Transverse colon (tissue), 4 donors: ENCODE measurements around the gene TYROBP. TPM values are rescaled to one million over a fixed set of nuclear protein-coding genes. Genes with fewer than 3 reads are reported as not detected.

Source experiments
- DNase-seq: peaks from one replicate; pipeline ENCODE4 v3.0.0-alpha.2; 2019
- H3K27ac ChIP-seq, 4 donors: fragments of 200-600 bp; sonication (generic); 2 replicates each; pipeline ENCODE4 v1.5.1; 2016 to 2018; ENCODE audit warnings: inconsistent platforms in 4 of 4
- H3K27me3 ChIP-seq: fragments of 200-600 bp; sonication (generic); 2 replicates; pipeline ENCODE4 v1.5.1; 2017; ENCODE audit warnings: inconsistent platforms
- H3K36me3 ChIP-seq, 4 donors: fragments of 200-600 bp; sonication (generic); 2 replicates each; pipeline ENCODE4 v1.5.1; 2017 to 2019; ENCODE audit warnings: inconsistent platforms in 4 of 4
- H3K4me1 ChIP-seq, 4 donors: fragments of 200-600 bp; sonication (generic); 2 replicates each; pipeline ENCODE4 v1.5.1; 2017 to 2020; ENCODE audit warnings: inconsistent platforms in 4 of 4
- H3K4me3 ChIP-seq, 4 donors: fragments of 200-600 bp; sonication (generic); 1 replicate in 1 of 4; 2 replicates in 3 of 4; pipeline versions ENCODE4 v1.5.1 to v1.6.1; 2017 to 2019; ENCODE audit warnings: inconsistent platforms in 4 of 4
- H3K9me3 ChIP-seq, 2 donors: fragments of 200-600 bp; sonication (generic); 2 replicates each; pipeline ENCODE4 v1.5.1; 2017 to 2019; ENCODE audit warnings: inconsistent platforms in 2 of 2
- CTCF ChIP-seq, 5 experiments: fragments of 200-600 bp in 3 of 5; fragments of 450-650 bp in 2 of 5; sonication (generic) in 3 of 5; IDR thresholded peaks; 1 replicate in 2 of 5; 2 replicates in 3 of 5; pipeline ENCODE4 v1.5.1; 2016 to 2017; ENCODE audit warnings: antibody characterized with exemption in 5 of 5, inconsistent platforms in 3 of 5, mild to moderate bottlenecking in 2 of 5, moderate library complexity in 1 of 5
- EP300 ChIP-seq: sonication (generic); formaldehyde crosslinking; IDR thresholded peaks from one replicate; pipeline ENCODE4 v1.6.1; 2017; ENCODE audit warnings: antibody characterized with exemption, low read depth
- POLR2A ChIP-seq: fragments of 450-650 bp; IDR thresholded peaks from one replicate; pipeline ENCODE4 v1.6.1; 2016; ENCODE audit warnings: antibody characterized with exemption, mild to moderate bottlenecking, moderate library complexity
- POLR2AphosphoS5 ChIP-seq, 3 donors: sonication (generic); formaldehyde crosslinking; IDR thresholded peaks; one replicate each; pipeline ENCODE4 v1.6.1; 2016; ENCODE audit warnings: antibody characterized with exemption in 3 of 3
- WGBS, 2 donors: methylation state at CpG; one replicate each; pipeline ENCODE4 v1.1.5; 2018; ENCODE audit warnings: low coverage in 1 of 2; 5-methylcytosine and 5-hydroxymethylcytosine counted together
- in situ Hi-C, 4 donors: fragments of 200-750 bp; cut with MboI; loops; one replicate each; pipeline versions ENCODE4 v1.15.0 to v1.15.1; 2017; ENCODE audit warnings: low sequenced_read_pairs in 3 of 4, low pct_ligation_motif_present in 1 of 4, low pct_unique_long_range_greater_than_20kb in 1 of 4
- intact Hi-C: fragments of 100-400 bp; cut with DNase I; formaldehyde crosslinking; loops from one replicate; pipeline ENCODE4 v1.15.1; 2023; ENCODE audit warnings: low total_unique reads
- total RNA-seq, 4 donors: library from RNA; depleted of rRNA; stranded (reverse); fragments of >200 nt; gene quantifications; one replicate each; pipeline ENCODE4 v1.1.0, GENCODE V29; 2016

The TYROBP gene
- total RNA-seq, 4 donors from 2014 or later, result 25.6 to 81.5 (median 52.2) TPM

GRCh38 chr19:35931161-35931873 is 23.2 kb upstream of the TYROBP start:
- intact Hi-C loops, result loop anchor here (5.0 to 10.0 kb wide), 2 partner anchors 49 to 187 kb away; partner anchors contain the start of genes IGFLR1, LIN37, PSENEN and U2AF1L4
- no peaks in the 10 kb centered on the region for H3K36me3 ChIP-seq
- peak overlapping the region; percentile 78 to 84 (median 83) for H3K27ac ChIP-seq
- H3K4me1 ChIP-seq, result peaks cover 6 to 22% (median 13%) of the 10 kb centered on the region in 4 donors
- no peaks in the 10 kb centered on the region for H3K27me3 ChIP-seq
- in situ Hi-C loops, result loop anchor here (5.0 to 10.0 kb wide), 3 partner anchors 47 to 237 kb away; no protein-coding TSS in a partner anchor
- H3K9me3 ChIP-seq, result no peaks in the 10 kb centered on the region
- TF ChIP-seq CTCF (IDR thresholded peaks at IDR 0.05) (peak; percentile 65 to 96 (median 80)), POLR2A (peak; percentile 82), EP300 (no peak), POLR2AphosphoS5 (IDR thresholded peaks at IDR 0.05) (peak; percentile 90 to 96 (median 93))
- peak overlapping the region in 2 of 4 donors; percentile 10 to 33 for H3K4me3 ChIP-seq
- 0 to 1% methylated on average over 1 to 43 of the region's 47 CpGs for WGBS, 2 donors
- DNase-seq, result peak; percentile 100

GRCh38 chr19:35929876-35930275 is 21.8 kb upstream of the TYROBP start:
- WGBS, 2 donors, result 38 to 48% methylated on average over 2 of the region's 2 CpGs
- H3K9me3 ChIP-seq, result no peaks in the 10 kb centered on the region
- peak overlapping the region in 3 of 4 donors; percentile 78 to 84 (median 83) for H3K27ac ChIP-seq
- TF ChIP-seq CTCF (IDR thresholded peaks at IDR 0.05) (no peak), POLR2AphosphoS5 (IDR thresholded peaks at IDR 0.05) (no peak), POLR2A (no peak), EP300 (no peak)
- DNase-seq, result no peak
- intact Hi-C loops (loop anchor here (5.0 to 10.0 kb wide), 2 partner anchors 48 to 185 kb away; partner anchors contain the start of genes IGFLR1, LIN37, PSENEN and U2AF1L4), in situ Hi-C loops (loop anchor here (5.0 to 10.0 kb wide), 3 partner anchors 45 to 235 kb away; no protein-coding TSS in a partner anchor)
- no peaks in the 10 kb centered on the region for H3K27me3 ChIP-seq
- H3K4me3 ChIP-seq, result no peak overlapping the region
- peaks cover 0 to 13% (median 5%) of the 10 kb centered on the region in 4 donors for H3K4me1 ChIP-seq
- H3K36me3 ChIP-seq, result no peaks in the 10 kb centered on the region

- TF ChIP-seq POLR2AphosphoS5 (IDR thresholded peaks at IDR 0.05), result no peak
- no peak for TF ChIP-seq POLR2A
- TF ChIP-seq CTCF (IDR thresholded peaks at IDR 0.05), result no peak
- no peak for TF ChIP-seq EP300
- intact Hi-C loops, result no loop called here
- in situ Hi-C loops, result no loop called here
- Histone ChIP-seq H3K4me1 (peaks cover 0 to 13% (median 5%) of the 10 kb centered on the region in 4 donors), H3K36me3 (no peaks in the 10 kb centered on the region), H3K27me3 (peaks cover 2% of the 10 kb centered on the region), H3K4me3 (no peak overlapping the region), H3K9me3 (no peaks in the 10 kb centered on the region), H3K27ac (no peak overlapping the region)
- 55 to 73% methylated on average over 1 to 5 of the region's 5 CpGs for WGBS, 2 donors
- no peak for DNase-seq
Observed at GRCh38 chr19:35928507-35928906, 20.4 kb upstream of the TYROBP start.

GRCh38 chr19:35925501-35925900 is 17.4 kb upstream of the TYROBP start:
- WGBS, 2 donors, result 76 to 80% methylated on average over 1 to 3 of the region's 3 CpGs
- DNase-seq, result no peak
- intact Hi-C loops, result no loop called here

More at GRCh38 chr19:35925501-35925900, 17.4 kb upstream of the TYROBP start:
- TF ChIP-seq POLR2AphosphoS5 (IDR thresholded peaks at IDR 0.05) (no peak), EP300 (no peak), POLR2A (no peak), CTCF (IDR thresholded peaks at IDR 0.05) (no peak)
- in situ Hi-C loops, result no loop called here
- Histone ChIP-seq H3K4me3 (no peak overlapping the region), H3K27me3 (peaks cover 2% of the 10 kb centered on the region), H3K4me1 (peaks cover 0 to under 1% (median 0%) of the 10 kb centered on the region in 4 donors), H3K9me3 (no peaks in the 10 kb centered on the region), H3K27ac (no peak overlapping the region), H3K36me3 (no peaks in the 10 kb centered on the region)
